GM12891 (cell line): ENCODE measurements around the gene OR2C1.

Source experiments
- PAX5 ChIP-seq: IDR thresholded peaks from 2 replicates; pipeline ENCODE4 v1.6.1; 2011; ENCODE audit warnings: low read length, moderate library complexity, mild to moderate bottlenecking; ENCODE audit not compliant: insufficient read depth, severe bottlenecking
- POLR2A ChIP-seq: IDR thresholded peaks from 2 replicates; pipeline ENCODE4 v1.6.1; 2011; ENCODE audit warnings: low read depth, low read length, control low read depth
- POLR2AphosphoS5 ChIP-seq: IDR thresholded peaks from 2 replicates; pipeline ENCODE4 v1.6.1; 2011; ENCODE audit warnings: low read depth, low read length, control low read depth
- POU2F2 ChIP-seq: IDR thresholded peaks from 2 replicates; pipeline ENCODE4 v1.6.1; 2011; ENCODE audit warnings: low read depth, mild to moderate bottlenecking, control low read depth, low read length, moderate library complexity
- SPI1 ChIP-seq: IDR thresholded peaks from 2 replicates; pipeline ENCODE4 v1.6.1; 2011; ENCODE audit warnings: low read depth, low read length, control low read depth
- TAF1 ChIP-seq: IDR thresholded peaks from 2 replicates; pipeline ENCODE4 v1.6.1; 2011; ENCODE audit warnings: low read depth, low read length, control low read depth

DNA sequence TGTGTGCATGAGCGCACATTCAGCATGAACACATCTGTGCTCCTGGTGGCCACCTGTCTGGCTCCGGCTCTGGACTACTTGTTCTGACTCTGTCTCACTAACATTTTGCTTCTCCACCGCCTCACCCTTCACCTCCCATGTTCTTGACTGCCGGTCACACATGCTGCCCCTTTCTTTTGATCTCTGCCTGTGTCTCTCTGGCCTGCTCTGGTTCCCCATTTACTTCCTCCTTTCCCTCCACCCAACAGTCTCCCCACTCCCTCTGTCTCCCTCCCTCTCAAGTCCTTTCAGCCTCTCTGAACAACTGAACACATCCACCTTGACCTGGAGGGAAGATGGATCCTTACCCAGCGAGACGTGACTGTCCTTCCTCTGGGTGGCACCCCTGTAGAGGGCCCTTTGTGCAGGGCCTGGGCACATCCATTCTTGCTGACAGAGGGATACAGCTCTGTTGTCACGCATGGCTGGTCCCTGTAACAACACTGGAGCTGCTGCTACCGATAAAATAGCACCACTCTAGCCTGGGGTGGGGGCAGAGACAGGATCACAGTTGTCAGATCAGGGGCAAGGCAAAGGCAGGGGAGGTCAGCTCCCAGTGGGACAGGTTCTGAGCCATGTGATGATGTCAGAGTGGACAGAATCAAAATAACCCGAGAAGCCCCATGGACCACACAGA is 34.1 kb downstream of the OR2C1 start:
- TF ChIP-seq POLR2A (no peak), POLR2AphosphoS5 (no peak), TAF1 (no peak), POU2F2 (no peak), PAX5 (no peak), SPI1 (no peak)
